HFFc6 (cell line): ENCODE results near the gene SCAF1. TPM values are rescaled to one million over a fixed set of nuclear protein-coding genes. Genes with fewer than 3 reads are reported as not detected.

Source experiments
- DNase-seq: peaks from one replicate; pipeline ENCODE4 v3.0.0-alpha.2; 2018
- H3K27ac Mint-ChIP-seq: 2 replicates; pipeline ENCODE4 v1.8.0; 2020; ENCODE audit warnings: mild to moderate bottlenecking, mixed read lengths
- H3K27me3 Mint-ChIP-seq: 2 replicates; pipeline ENCODE4 v1.8.0; 2021; ENCODE audit warnings: mild to moderate bottlenecking, moderate library complexity, mixed read lengths; ENCODE audit not compliant: insufficient read depth
- H3K36me3 Mint-ChIP-seq: 2 replicates; pipeline ENCODE4 v1.8.0; 2021; ENCODE audit warnings: low read depth, mixed read lengths
- H3K4me1 Mint-ChIP-seq: 2 replicates; pipeline ENCODE4 v1.8.0; 2020; ENCODE audit warnings: low read depth, mixed read lengths
- H3K4me3 Mint-ChIP-seq: 2 replicates; pipeline ENCODE4 v1.8.0; 2020; ENCODE audit warnings: mild to moderate bottlenecking, moderate library complexity, mixed read lengths
- H3K9me3 Mint-ChIP-seq: 2 replicates; pipeline ENCODE4 v1.8.0; 2020; ENCODE audit warnings: mild to moderate bottlenecking, mixed read lengths
- CTCF ChIP-seq: fragments of 200-600 bp; sonication (generic); IDR thresholded peaks from 2 replicates; pipeline ENCODE4 v1.5.0; 2021; ENCODE audit warnings: antibody characterized with exemption, mild to moderate bottlenecking
- total RNA-seq, 6 experiments: library from RNA; stranded (reverse); fragmentation: NEBNext Ultra II Directional; extraction: Animal tissue kit (Norgen Biotek cat#: 25700); gene quantifications; 2 replicates in 1 of 6; 3 replicates in 5 of 6; pipeline ENCODE4 v1.2.3, GENCODE V29; 2021

The SCAF1 gene
- total RNA-seq, 6 experiments from 2014 or later = 112 to 134 (median 121) TPM

GRCh38 chr19:49597703-49597974, 44.4 kb upstream of the SCAF1 start:
- H3K27me3 Mint-ChIP-seq = no peaks in the 10 kb centered on the region; the same call in 1 of the 2 replicates
- peaks cover 14% of the 10 kb centered on the region; the same call in 1 of the 2 replicates for H3K36me3 Mint-ChIP-seq
- DNase-seq = no peak
- no peak overlapping the region for H3K4me3 Mint-ChIP-seq
- TF ChIP-seq CTCF = no peak
- H3K4me1 Mint-ChIP-seq = peaks cover 17% of the 10 kb centered on the region
- no peak overlapping the region for H3K27ac Mint-ChIP-seq
- H3K9me3 Mint-ChIP-seq = no peaks in the 10 kb centered on the region

GRCh38 chr19:49599378-49600295, 42.4 kb upstream of the SCAF1 start:
- H3K27me3 Mint-ChIP-seq = no peaks in the 10 kb centered on the region; the same call in none of the 2 replicates
- H3K36me3 Mint-ChIP-seq = peaks cover 4% of the 10 kb centered on the region; the same call in 1 of the 2 replicates
- no peaks in the 10 kb centered on the region for H3K4me1 Mint-ChIP-seq
- no peak overlapping the region for H3K27ac Mint-ChIP-seq
- TF ChIP-seq CTCF = no peak
- no peak for DNase-seq
- no peaks in the 10 kb centered on the region for H3K9me3 Mint-ChIP-seq
- H3K4me3 Mint-ChIP-seq = no peak overlapping the region

- no peak for DNase-seq
- no peaks in the 10 kb centered on the region for H3K9me3 Mint-ChIP-seq
- no peaks in the 10 kb centered on the region for H3K4me1 Mint-ChIP-seq
- no peak for TF ChIP-seq CTCF
- H3K27ac Mint-ChIP-seq = no peak overlapping the region
- peaks cover 4% of the 10 kb centered on the region; the same call in 1 of the 2 replicates for H3K36me3 Mint-ChIP-seq
- H3K4me3 Mint-ChIP-seq = no peak overlapping the region
- no peaks in the 10 kb centered on the region; the same call in none of the 2 replicates for H3K27me3 Mint-ChIP-seq
These were observed 40.4 kb upstream of the SCAF1 start for GRCh38 chr19:49601482-49602038.

GRCh38 chr19:49602806-49603205, 39.2 kb upstream of the SCAF1 start:
- Mint-ChIP-seq H3K36me3 (peaks cover 4% of the 10 kb centered on the region; the same call in 1 of the 2 replicates), H3K4me1 (no peaks in the 10 kb centered on the region), H3K9me3 (no peaks in the 10 kb centered on the region), H3K27ac (no peak overlapping the region), H3K4me3 (no peak overlapping the region), H3K27me3 (no peaks in the 10 kb centered on the region; the same call in none of the 2 replicates)
- DNase-seq = no peak
- no peak for TF ChIP-seq CTCF

GRCh38 chr19:49605605-49606004, 36.4 kb upstream of the SCAF1 start:
- no peak for TF ChIP-seq CTCF
- H3K36me3 Mint-ChIP-seq = no peaks in the 10 kb centered on the region; the same call in 1 of the 2 replicates
- H3K27me3 Mint-ChIP-seq = peaks cover 2% of the 10 kb centered on the region
- no peak for DNase-seq
- no peaks in the 10 kb centered on the region for H3K4me1 Mint-ChIP-seq
- H3K27ac Mint-ChIP-seq = no peak overlapping the region
- no peak overlapping the region for H3K4me3 Mint-ChIP-seq
- no peaks in the 10 kb centered on the region for H3K9me3 Mint-ChIP-seq
